GM12878 (cell line): ENCODE measurements around the gene GTSE1. TPM values are rescaled to one million over a fixed set of nuclear protein-coding genes. Genes with fewer than 3 reads are reported as not detected.

Source experiments
- ATAC-seq: fragments of 200-7000 bp; cut with Tn5 transposase; 3 replicates; pipeline ENCODE4 v1.9.1; 2020; ENCODE audit warnings: mild to moderate bottlenecking, moderate library complexity
- BruUV-seq: library from RNA; stranded (reverse); fragments of 400-500 nt; replicated peaks from 2 replicates; lab custom pipeline; 2021; lab: Mats Ljungman, UMichigan
- CTCF ChIA-PET: fragments of 300-600 bp; sonication (Branson Sonifier 250); formaldehyde crosslinking; extraction: SDS; loops from one replicate; lab custom pipeline; 2021; ENCODE audit warnings: inconsistent platforms; lab: Yijun Ruan, JAX
- POLR2A ChIA-PET: fragments of 350-600 bp; formaldehyde crosslinking; extraction: SDS; loops from one replicate; lab custom pipeline; 2021; ENCODE audit warnings: inconsistent platforms; lab: Charles Lee
- RAD21 ChIA-PET: fragments of 300-600 bp; sonication (Branson Sonifier 250); formaldehyde crosslinking; loops from one replicate; lab custom pipeline; 2023; ENCODE audit warnings: antibody characterized with exemption; ENCODE audit not compliant: unreplicated experiment; lab: Charles Lee
- SMC1A ChIA-PET: fragments of 300-600 bp; sonication (Branson Sonifier 250); formaldehyde crosslinking; loops from one replicate; lab custom pipeline; 2023; ENCODE audit not compliant: unreplicated experiment, uncharacterized antibody; lab: Charles Lee
- DNase-seq: peaks from one replicate; pipeline ENCODE4 v3.0.0-alpha.2; 2011; ENCODE audit warnings: low read depth, low spot score
- FAIRE-seq: peaks from 3 replicates; lab custom pipeline; 2011; peaks lifted over from hg19 to GRCh38; lab: Jason Lieb, UNC
- H2AFZ ChIP-seq: 2 replicates; pipeline ENCODE4 v1.6.0; 2011; ENCODE audit warnings: low read depth, low read length, control low read depth; ENCODE audit not compliant: control insufficient read depth
- H3K27ac ChIP-seq: 2 replicates; pipeline ENCODE4 v1.5.1; 2011; ENCODE audit warnings: control low read depth; ENCODE audit not compliant: control insufficient read depth, insufficient read depth
- H3K27me3 ChIP-seq, 2 experiments: replicated peaks in 1 of 2; 2 replicates each; pipeline versions ENCODE4 v1.6.0 to v1.6.1; 2011; ENCODE audit warnings: low read length in 1 of 2; ENCODE audit not compliant: control insufficient read depth in 2 of 2, insufficient read depth in 2 of 2
- H3K36me3 ChIP-seq, 2 experiments: 2 replicates each; pipeline ENCODE4 v1.5.1; 2011; ENCODE audit warnings: low read length in 1 of 2; ENCODE audit not compliant: control insufficient read depth in 2 of 2, insufficient read depth in 2 of 2
- H3K4me1 ChIP-seq: 2 replicates; pipeline ENCODE4 v1.6.1; 2011; ENCODE audit warnings: mild to moderate bottlenecking, low read length, moderate library complexity, mixed read lengths; ENCODE audit not compliant: control insufficient read depth, insufficient read depth
- H3K4me2 ChIP-seq: 2 replicates; pipeline ENCODE4 v1.6.0; 2011; ENCODE audit warnings: control low read depth; ENCODE audit not compliant: control insufficient read depth, insufficient read depth
- H3K4me3 ChIP-seq: fragments of 200-600 bp; sonication (generic); 2 replicates; pipeline ENCODE4 v1.5.1; 2016
- H3K79me2 ChIP-seq: 2 replicates; pipeline ENCODE4 v1.6.0; 2011; ENCODE audit warnings: low read length; ENCODE audit not compliant: control insufficient read depth, insufficient read depth
- H3K9ac ChIP-seq: 2 replicates; pipeline ENCODE4 v1.8.0; 2011; ENCODE audit warnings: low read length, control low read depth, mixed read lengths; ENCODE audit not compliant: control insufficient read depth, insufficient read depth
- H3K9me3 ChIP-seq: replicated peaks from 3 replicates; pipeline ENCODE4 v1.5.1; 2011; ENCODE audit warnings: mild to moderate bottlenecking, low read length; ENCODE audit not compliant: control insufficient read depth, insufficient read depth
- H4K20me1 ChIP-seq: 2 replicates; pipeline ENCODE4 v1.6.0; 2011; ENCODE audit not compliant: control insufficient read depth, insufficient read depth
- BMI1 ChIP-seq: fragments of 450-650 bp; IDR thresholded peaks from 2 replicates; pipeline ENCODE4 v1.6.1; 2016; ENCODE audit warnings: mild to moderate bottlenecking, moderate library complexity, borderline replicate concordance
- CTCF ChIP-seq, 3 experiments: IDR thresholded peaks in 2 of 3; conservative IDR thresholded peaks in 1 of 3; 2 replicates each; pipeline ENCODE4 v1.5.1; 2011; ENCODE audit warnings: low read depth in 3 of 3, low read length in 3 of 3, mild to moderate bottlenecking in 3 of 3, control low read depth in 2 of 3, moderate library complexity in 2 of 3, inconsistent platforms in 1 of 3, mixed read lengths in 1 of 3; ENCODE audit not compliant: control insufficient read depth in 2 of 3, insufficient read depth in 1 of 3; ENCODE audit errors: extremely low read depth in 1 of 3
- ESRRA ChIP-seq: IDR thresholded peaks from 2 replicates; pipeline ENCODE4 v1.6.1; 2012; ENCODE audit warnings: mild to moderate bottlenecking, low read length, improper control_type of control experiment
- FOS ChIP-seq: IDR thresholded peaks from 3 replicates; pipeline ENCODE4 v1.6.1; 2011; ENCODE audit warnings: borderline replicate concordance; ENCODE audit not compliant: insufficient read length; ENCODE audit errors: extremely low read depth
- FOXK2 ChIP-seq: fragments of 450-650 bp; IDR thresholded peaks from 2 replicates; pipeline ENCODE4 v1.6.1; 2017; ENCODE audit warnings: mild to moderate bottlenecking, moderate library complexity
- NR2C1 ChIP-seq: fragments of 450-650 bp; IDR thresholded peaks from 2 replicates; pipeline ENCODE4 v1.6.1; 2017; ENCODE audit warnings: antibody characterized with exemption, mild to moderate bottlenecking, moderate library complexity
- ZZZ3 ChIP-seq: IDR thresholded peaks from 2 replicates; pipeline ENCODE4 v1.6.1; 2011; ENCODE audit warnings: low read depth; ENCODE audit not compliant: control insufficient read depth, insufficient read length
- WGBS: methylation state at CpG from one replicate; pipeline ENCODE4 v1.1.6; 2016; ENCODE audit warnings: low lambda C conversion rate; ENCODE audit not compliant: insufficient replicate concordance, insufficient coverage; ENCODE audit errors: missing lambda C conversion rate; 5-methylcytosine and 5-hydroxymethylcytosine counted together
- in situ Hi-C: fragments of 300-500 bp; cut with MboI; formaldehyde crosslinking; loops from 9 replicates; pipeline ENCODE4 v1.14.3; 2018; ENCODE audit warnings: mixed read lengths
- intact Hi-C: fragments of 100-400 bp; cut with micrococcal nuclease; formaldehyde crosslinking; loops from one replicate; pipeline ENCODE4 v1.14.2; 2022; ENCODE audit not compliant: unreplicated experiment
- polyA plus RNA-seq, 11 experiments: library from polyadenylated mRNA; depleted of rRNA in 4 of 11; unstranded in 6 of 11; stranded (reverse) in 5 of 11; fragments of >200 nt; fragmentation: Nextera tagmentation in 4 of 11; fragmentation: Illumina TruSeq in 1 of 11; extraction: Ambion mirVana in 4 of 11; extraction: Trizol in 1 of 11; gene quantifications; 1 replicate in 1 of 11; 2 replicates in 10 of 11; pipeline versions ENCODE4 v1.2.1 to v1.2.3, GENCODE V29; 2011 to 2016; ENCODE audit warnings: inconsistent platforms in 2 of 11, missing spikeins in 2 of 11, low read depth in 1 of 11
- total RNA-seq, 4 experiments: library from RNA; depleted of rRNA in 3 of 4; stranded (reverse); fragments of >200 nt in 3 of 4; fragmentation: Illumina TruSeq in 1 of 4; extraction: Trizol in 1 of 4; gene quantifications; 2 replicates each; pipeline versions ENCODE4 v1.2.1 to v1.2.3, GENCODE V29; 2013 to 2021
- TF ChIP-seq, protein P1 (sequence below): fragments of 450-650 bp; IDR thresholded peaks from 2 replicates; pipeline ENCODE4 v1.6.1; 2016; ENCODE audit warnings: mild to moderate bottlenecking

Gene GTSE1
- total and polyA plus RNA-seq, 10 of the 15 experiments (the other 5 are each of a cell fraction or from before 2014, with no cell fraction given) = 6.6 to 46.2 (median 32.3) TPM

DNA sequence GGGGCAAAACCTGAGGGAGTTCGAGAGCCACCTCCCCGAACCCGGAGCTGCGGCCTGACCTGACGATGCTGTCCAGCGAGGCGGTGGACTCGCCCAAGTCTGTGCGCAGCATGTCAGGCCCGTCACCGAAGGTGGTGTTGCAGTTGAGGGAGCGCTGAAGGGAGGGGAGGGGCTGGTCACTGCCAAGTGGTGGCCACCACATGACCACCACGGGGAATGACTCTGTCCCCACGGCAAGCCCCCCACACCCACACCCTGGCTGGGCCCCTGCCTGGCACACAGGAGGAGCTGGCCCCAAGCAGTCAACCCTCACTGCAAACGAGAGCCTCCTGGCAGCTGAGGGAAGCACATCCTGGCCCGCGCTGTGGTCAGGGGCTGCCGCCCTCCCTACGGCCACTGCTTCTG is 69.7 kb downstream of the GTSE1 start:
- Histone ChIP-seq H3K4me2 (no peak overlapping the region), H3K9ac (no peak overlapping the region), H3K27me3 (no peaks in the 10 kb centered on the region), H2AFZ (no peak overlapping the region), H3K4me3 (no peak overlapping the region), H3K79me2 (no peaks in the 10 kb centered on the region), H3K9me3 (no peaks in the 10 kb centered on the region; the same call in 2 of the 3 replicates), H3K36me3 (no peaks in the 10 kb centered on the region), H4K20me1 (no peaks in the 10 kb centered on the region), H3K4me1 (no peaks in the 10 kb centered on the region), H3K27ac (no peak overlapping the region)
- in situ Hi-C loops = loop anchor here (5.0 kb wide), 1 partner anchor 176 kb away; no protein-coding TSS in a partner anchor
- ATAC-seq = no peak
- WGBS = 43% methylated on average over 19 of the region's 19 CpGs
- no peak for DNase-seq
- no peak for TF ChIP-seq ESRRA
- TF ChIP-seq CTCF (IDR thresholded peaks at IDR 0.05 in 2 of 3, conservative IDR thresholded peaks at IDR 0.05 in 1 of 3; ENCODE audit: control insufficient read depth in 2 of 3, extremely low read depth in 1 of 3, insufficient read depth in 1 of 3, low read depth in 3 of 3, low read length in 3 of 3) = no peak
- no peak for TF ChIP-seq ZZZ3
- TF ChIP-seq, protein P1, sequence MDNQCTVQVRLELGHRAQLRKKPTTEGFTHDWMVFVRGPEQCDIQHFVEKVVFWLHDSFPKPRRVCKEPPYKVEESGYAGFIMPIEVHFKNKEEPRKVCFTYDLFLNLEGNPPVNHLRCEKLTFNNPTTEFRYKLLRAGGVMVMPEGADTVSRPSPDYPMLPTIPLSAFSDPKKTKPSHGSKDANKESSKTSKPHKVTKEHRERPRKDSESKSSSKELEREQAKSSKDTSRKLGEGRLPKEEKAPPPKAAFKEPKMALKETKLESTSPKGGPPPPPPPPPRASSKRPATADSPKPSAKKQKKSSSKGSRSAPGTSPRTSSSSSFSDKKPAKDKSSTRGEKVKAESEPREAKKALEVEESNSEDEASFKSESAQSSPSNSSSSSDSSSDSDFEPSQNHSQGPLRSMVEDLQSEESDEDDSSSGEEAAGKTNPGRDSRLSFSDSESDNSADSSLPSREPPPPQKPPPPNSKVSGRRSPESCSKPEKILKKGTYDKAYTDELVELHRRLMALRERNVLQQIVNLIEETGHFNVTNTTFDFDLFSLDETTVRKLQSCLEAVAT = no peak
- no peak for TF ChIP-seq BMI1
- no peak for TF ChIP-seq FOS
- no peak for TF ChIP-seq FOXK2
- no peak for TF ChIP-seq NR2C1
- ChIA-PET RAD21 (interaction anchor here (3.0 kb wide), 1 partner anchor 176 kb away, joined by 56 read pairs; no protein-coding TSS in a partner anchor), CTCF (interaction anchor here (3.2 kb wide), 1 partner anchor 177 kb away, joined by 141 read pairs; no protein-coding TSS in a partner anchor), POLR2A (no interaction called here), SMC1A (interaction anchor here (2.5 to 2.6 kb wide), 2 partner anchors 172 to 175 kb away, joined by 11 to 44 read pairs; no protein-coding TSS in a partner anchor)
- no peak for FAIRE-seq
- no TSS peak for BruUV-seq
- intact Hi-C loops = no loop called here
